BE2C (cell line): ENCODE measurements around the gene ASB3.
"Not testable (repeated sequence)": the region's sequence is repeated elsewhere in the genome, so short reads cannot be mapped to it uniquely, and the experiment has no call there.

Experiments
- DNase-seq: peaks from one replicate; pipeline ENCODE4 v3.0.0-alpha.2; 2020
- H3K27me3 ChIP-seq: fragments of 250-450 bp; sonication (Bioruptor Pico); 2 replicates; pipeline ENCODE4 v1.5.1; 2020; ENCODE audit warnings: mild to moderate bottlenecking
- H3K36me3 ChIP-seq: fragments of 250-450 bp; sonication (Bioruptor Pico); 2 replicates; pipeline ENCODE4 v1.5.1; 2020; ENCODE audit warnings: mild to moderate bottlenecking
- H3K4me1 ChIP-seq: fragments of 250-450 bp; sonication (Bioruptor Pico); 2 replicates; pipeline ENCODE4 v1.5.1; 2020
- H3K4me3 ChIP-seq: 2 replicates; pipeline ENCODE4 v1.5.1; 2011; ENCODE audit warnings: low read depth, low read length
- H3K9me3 ChIP-seq: fragments of 250-450 bp; sonication (Bioruptor Pico); 2 replicates; pipeline ENCODE4 v1.5.1; 2020
- CTCF ChIP-seq: IDR thresholded peaks from 2 replicates; pipeline ENCODE4 v1.5.1; 2012; ENCODE audit warnings: mild to moderate bottlenecking, low read depth, low read length

Gene ASB3

GRCh38 chr2:53826587-53827397, 40.0 kb upstream of the ASB3 start:
- Histone ChIP-seq H3K4me1 (no peaks in the 10 kb centered on the region), H3K27me3 (no peaks in the 10 kb centered on the region), H3K9me3 (no peaks in the 10 kb centered on the region), H3K36me3 (no peaks in the 10 kb centered on the region), H3K4me3 (no peak overlapping the region)
- TF ChIP-seq CTCF, result no peak
- no peak for DNase-seq

DNA sequence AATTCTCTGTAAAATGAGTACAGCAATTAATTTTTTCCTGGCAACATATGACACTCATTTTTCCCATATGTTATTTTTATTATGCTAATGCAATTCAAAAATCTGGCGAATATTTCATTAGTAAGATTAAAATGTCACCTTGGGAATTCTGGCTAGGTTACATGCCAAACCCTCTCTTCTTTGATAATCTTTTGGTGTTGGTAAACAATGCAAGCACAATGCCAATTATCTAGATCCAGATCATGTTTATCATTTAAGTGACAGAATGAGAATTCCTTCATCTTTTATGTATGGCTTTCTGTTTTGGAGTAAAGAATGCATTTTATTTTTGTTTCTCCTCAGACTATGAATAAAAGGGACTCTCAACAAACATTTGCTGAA, 39.3 kb upstream of the ASB3 start:
- no peak overlapping the region for H3K4me3 ChIP-seq
- H3K27me3 ChIP-seq, result no peaks in the 10 kb centered on the region
- no peaks in the 10 kb centered on the region for H3K4me1 ChIP-seq
- H3K9me3 ChIP-seq, result no peaks in the 10 kb centered on the region
- no peak for TF ChIP-seq CTCF
- no peaks in the 10 kb centered on the region for H3K36me3 ChIP-seq
- DNase-seq, result no peak

- H3K4me1 ChIP-seq, H3K4me3 ChIP-seq, DNase-seq, H3K9me3 ChIP-seq, H3K27me3 ChIP-seq, H3K36me3 ChIP-seq: not testable (repeated sequence)
Measured at GRCh38 chr2:53823639-53824038, 36.9 kb upstream of the ASB3 start.

- Histone ChIP-seq H3K36me3 (no peaks in the 10 kb centered on the region), H3K4me1 (no peaks in the 10 kb centered on the region), H3K27me3 (no peaks in the 10 kb centered on the region), H3K9me3 (no peaks in the 10 kb centered on the region), H3K4me3 (no peak overlapping the region)
- TF ChIP-seq CTCF, result no peak
- DNase-seq, result no peak
Measured at GRCh38 chr2:53821810-53822209, 35.1 kb upstream of the ASB3 start.

DNA sequence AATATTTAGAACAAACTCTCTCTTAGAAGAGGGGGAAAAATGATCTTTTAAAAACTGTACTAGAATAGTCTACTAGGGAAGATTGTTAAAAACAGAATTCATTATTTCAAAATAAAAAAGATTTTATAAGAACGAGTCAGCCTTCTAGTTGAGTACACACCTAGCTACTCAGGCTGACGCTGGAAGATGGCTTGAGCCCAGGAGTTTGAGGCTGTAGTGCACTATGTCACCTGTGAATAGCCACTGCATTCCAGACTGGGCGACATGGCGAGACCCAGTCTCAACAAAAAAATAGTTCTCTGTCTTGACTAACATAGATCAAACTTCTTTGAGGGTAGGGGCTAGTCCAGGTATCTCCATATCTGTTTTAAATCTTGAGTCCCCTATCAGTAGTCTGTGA, 34.0 kb upstream of the ASB3 start:
- DNase-seq, result no peak
- no peaks in the 10 kb centered on the region for H3K27me3 ChIP-seq
- TF ChIP-seq CTCF, result no peak
- no peaks in the 10 kb centered on the region for H3K9me3 ChIP-seq
- H3K4me3 ChIP-seq, result no peak overlapping the region
- H3K4me1 ChIP-seq, result no peaks in the 10 kb centered on the region
- no peaks in the 10 kb centered on the region for H3K36me3 ChIP-seq

DNA sequence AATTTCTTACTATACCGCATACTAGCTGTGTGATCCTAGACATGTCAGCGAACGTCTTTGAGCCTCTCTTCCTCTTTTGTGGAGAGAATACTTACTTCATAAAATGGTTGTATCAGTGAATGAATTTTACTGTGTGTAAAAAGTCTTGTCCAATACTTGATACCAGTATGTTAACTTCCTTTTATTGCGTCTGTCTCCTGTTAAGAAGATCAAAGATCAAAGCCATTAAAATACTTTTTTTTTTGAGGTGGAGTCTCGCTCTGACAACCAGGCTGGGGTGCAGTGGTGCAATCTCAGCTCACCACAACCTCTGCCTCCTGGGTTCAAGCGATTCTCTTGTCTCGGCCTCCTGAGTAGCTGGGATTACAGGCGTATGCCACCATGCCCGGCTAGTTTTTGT, 33.3 kb upstream of the ASB3 start:
- DNase-seq, result no peak
- H3K4me3 ChIP-seq, result no peak overlapping the region
- H3K27me3 ChIP-seq, result no peaks in the 10 kb centered on the region
- no peak for TF ChIP-seq CTCF
- H3K4me1 ChIP-seq, result no peaks in the 10 kb centered on the region
- no peaks in the 10 kb centered on the region for H3K36me3 ChIP-seq
- no peaks in the 10 kb centered on the region for H3K9me3 ChIP-seq
